Neural progenitor cell (in vitro differentiated cells): Measurements from ENCODE around the gene GAS2L1. TPM values are rescaled to one million over a fixed set of nuclear protein-coding genes. Genes with fewer than 3 reads are reported as not detected.

Experiments used
- DNase-seq: peaks from one replicate; pipeline ENCODE4 v3.0.0-alpha.2; 2016; ENCODE audit warnings: low spot score
- H2AFZ ChIP-seq: fragments of 200-600 bp; sonication (generic); replicated peaks from 2 replicates; pipeline ENCODE4 v1.6.1; 2016; ENCODE audit warnings: antibody characterized with exemption
- H3F3A ChIP-seq: fragments of 200-600 bp; sonication (generic); 2 replicates; pipeline ENCODE4 v1.6.1; 2016; ENCODE audit warnings: antibody characterized with exemption, low read depth
- H3K27ac ChIP-seq: fragments of 200-600 bp; sonication (generic); 2 replicates; pipeline ENCODE4 v1.5.1; 2016; ENCODE audit warnings: mild to moderate bottlenecking
- H3K27me3 ChIP-seq: fragments of 200-600 bp; sonication (generic); 2 replicates; pipeline ENCODE4 v1.6.1; 2016; ENCODE audit warnings: mild to moderate bottlenecking, moderate library complexity
- H3K36me3 ChIP-seq: fragments of 200-600 bp; sonication (generic); 2 replicates; pipeline ENCODE4 v1.5.1; 2016
- H3K4me1 ChIP-seq: fragments of 200-600 bp; sonication (generic); 2 replicates; pipeline ENCODE4 v1.6.1; 2016; ENCODE audit warnings: mixed run types
- H3K4me2 ChIP-seq: fragments of 200-600 bp; sonication (generic); 2 replicates; pipeline ENCODE4 v1.6.1; 2016
- H3K4me3 ChIP-seq: fragments of 200-600 bp; sonication (generic); 2 replicates; pipeline ENCODE4 v1.5.1; 2016
- H3K79me2 ChIP-seq: fragments of 200-600 bp; sonication (generic); 2 replicates; pipeline ENCODE4 v1.6.1; 2016; ENCODE audit warnings: low read depth
- H3K9ac ChIP-seq: fragments of 200-600 bp; sonication (generic); 2 replicates; pipeline ENCODE4 v1.6.1; 2016
- H3K9me3 ChIP-seq: fragments of 200-600 bp; sonication (generic); 2 replicates; pipeline ENCODE4 v1.5.1; 2016; ENCODE audit warnings: low read depth
- H4K20me1 ChIP-seq: fragments of 200-600 bp; sonication (generic); 2 replicates; pipeline ENCODE4 v1.6.1; 2016; ENCODE audit warnings: low read depth
- H3K27ac Mint-ChIP-seq: 3 replicates; pipeline ENCODE4 v1.8.0; 2021; ENCODE audit warnings: mixed read lengths
- H3K27me3 Mint-ChIP-seq: 2 replicates; pipeline ENCODE4 v1.8.0; 2022; ENCODE audit warnings: low read depth, mild to moderate bottlenecking, inconsistent platforms, moderate library complexity, mixed read lengths; ENCODE audit not compliant: insufficient read depth
- H3K36me3 Mint-ChIP-seq: 3 replicates; pipeline ENCODE4 v1.8.0; 2021; ENCODE audit warnings: mixed read lengths
- H3K4me1 Mint-ChIP-seq: 3 replicates; pipeline ENCODE4 v1.8.0; 2021; ENCODE audit warnings: mixed read lengths
- H3K4me3 Mint-ChIP-seq: 3 replicates; pipeline ENCODE4 v1.8.0; 2021; ENCODE audit warnings: mild to moderate bottlenecking, moderate library complexity, mixed read lengths
- H3K9me3 Mint-ChIP-seq: 3 replicates; pipeline ENCODE4 v1.8.0; 2020; ENCODE audit warnings: mixed read lengths
- CTCF ChIP-seq: fragments of 200-600 bp; sonication (generic); IDR thresholded peaks from 2 replicates; pipeline ENCODE4 v1.5.1; 2017; ENCODE audit warnings: antibody characterized with exemption, mild to moderate bottlenecking
- EZH2 ChIP-seq: fragments of 200-600 bp; sonication (generic); IDR thresholded peaks from 2 replicates; pipeline ENCODE4 v1.6.1; 2017; ENCODE audit warnings: antibody characterized with exemption, mild to moderate bottlenecking, moderate library complexity
- EZH2phosphoT487 ChIP-seq: fragments of 200-600 bp; sonication (generic); IDR thresholded peaks from 2 replicates; pipeline ENCODE4 v1.6.1; 2017; ENCODE audit warnings: antibody characterized with exemption
- total RNA-seq: library from RNA; depleted of rRNA; stranded (reverse); fragments of >200 nt; gene quantifications from 2 replicates; pipeline ENCODE4 v1.2.3, GENCODE V29; 2015; ENCODE audit warnings: low replicate concordance

GAS2L1 gene
- total RNA-seq, 1 donor from 2014 or later, result 0.95 TPM

GRCh38 chr22:29328566-29329500 is 22.4 kb downstream of the GAS2L1 start:
- Histone ChIP-seq H3K4me1 (no peaks in the 10 kb centered on the region), H2AFZ (no peak overlapping the region), H3K79me2 (no peaks in the 10 kb centered on the region), H3K4me3 (no peak overlapping the region), H3K27ac (no peak overlapping the region), H3K9ac (no peak overlapping the region), H3F3A (peaks cover 1% of the 10 kb centered on the region), H3K27me3 (no peaks in the 10 kb centered on the region), H4K20me1 (no peaks in the 10 kb centered on the region), H3K9me3 (no peaks in the 10 kb centered on the region), H3K4me2 (no peak overlapping the region), H3K36me3 (no peaks in the 10 kb centered on the region)
- no peaks in the 10 kb centered on the region for H3K27me3 Mint-ChIP-seq
- peaks cover 2% of the 10 kb centered on the region for H3K4me1 Mint-ChIP-seq
- no peak for DNase-seq
- TF ChIP-seq EZH2, result no peak
- no peak for TF ChIP-seq CTCF
- no peak for TF ChIP-seq EZH2phosphoT487
- H3K36me3 Mint-ChIP-seq, result peaks cover 8% of the 10 kb centered on the region
- no peak overlapping the region for H3K4me3 Mint-ChIP-seq
- H3K9me3 Mint-ChIP-seq, result no peaks in the 10 kb centered on the region
- H3K27ac Mint-ChIP-seq, result no peak overlapping the region

DNA sequence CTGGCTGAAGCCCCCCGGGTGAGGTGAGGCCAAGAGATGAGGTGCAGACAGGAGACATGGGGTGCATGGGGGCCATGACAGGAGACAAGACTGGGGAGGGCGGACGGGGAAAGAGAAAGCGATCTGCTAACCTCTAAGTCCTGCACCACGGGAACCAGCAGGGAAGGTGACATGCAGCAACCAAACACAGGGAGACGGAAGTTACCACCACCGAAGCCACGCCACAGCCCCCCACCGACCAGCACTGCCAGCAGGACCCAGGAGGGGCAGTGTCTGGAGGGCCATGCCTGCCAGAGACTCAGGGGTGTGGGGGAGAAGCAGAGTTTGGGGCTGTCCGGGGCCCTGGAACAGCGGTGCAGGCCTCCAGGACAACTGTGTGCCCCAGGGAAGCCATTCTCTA is 23.1 kb downstream of the GAS2L1 start:
- no peaks in the 10 kb centered on the region for H3K36me3 ChIP-seq
- no peak overlapping the region for H3K27ac ChIP-seq
- Mint-ChIP-seq H3K27ac (no peak overlapping the region), H3K4me3 (peak overlapping the region; percentile 36), H3K4me1 (peaks cover 2% of the 10 kb centered on the region), H3K36me3 (peaks cover 10% of the 10 kb centered on the region), H3K27me3 (no peaks in the 10 kb centered on the region), H3K9me3 (no peaks in the 10 kb centered on the region)
- TF ChIP-seq EZH2, result no peak
- no peak for TF ChIP-seq CTCF
- no peak for TF ChIP-seq EZH2phosphoT487
- no peaks in the 10 kb centered on the region for H3K79me2 ChIP-seq
- no peaks in the 10 kb centered on the region for H3K9me3 ChIP-seq
- no peak for DNase-seq
- no peaks in the 10 kb centered on the region for H3F3A ChIP-seq
- H3K4me1 ChIP-seq, result no peaks in the 10 kb centered on the region
- H3K4me2 ChIP-seq, result no peak overlapping the region
- no peaks in the 10 kb centered on the region for H3K27me3 ChIP-seq
- no peaks in the 10 kb centered on the region for H4K20me1 ChIP-seq
- H3K4me3 ChIP-seq, result no peak overlapping the region
- H3K9ac ChIP-seq, result no peak overlapping the region
- no peak overlapping the region for H2AFZ ChIP-seq

DNA sequence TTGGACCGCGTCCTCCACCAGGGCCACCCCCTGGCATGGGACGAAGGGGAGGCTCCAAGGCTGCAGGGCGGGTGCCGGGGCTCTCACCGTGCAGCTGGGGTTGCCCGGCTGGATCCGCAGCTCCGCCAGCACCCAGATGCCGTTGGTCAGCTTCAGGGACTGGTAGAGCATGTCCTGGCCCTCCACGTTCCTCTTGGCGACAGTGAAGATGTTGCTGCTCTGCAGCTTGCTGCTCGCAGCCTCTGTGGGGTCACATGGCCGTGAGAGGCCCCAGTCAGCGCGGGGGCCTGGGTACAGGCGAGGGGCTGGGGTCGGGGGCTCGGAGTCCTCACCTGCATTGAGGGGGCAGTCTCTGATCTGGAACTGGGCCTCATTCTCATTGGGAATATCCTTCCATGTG is 23.8 kb downstream of the GAS2L1 start:
- no peaks in the 10 kb centered on the region for H3K4me1 ChIP-seq
- no peak overlapping the region for H3K4me3 Mint-ChIP-seq
- H3K79me2 ChIP-seq, result no peaks in the 10 kb centered on the region
- no peaks in the 10 kb centered on the region for H3K27me3 Mint-ChIP-seq
- H3K4me1 Mint-ChIP-seq, result peaks cover 2% of the 10 kb centered on the region
- H3K4me2 ChIP-seq, result no peak overlapping the region
- H3K36me3 ChIP-seq, result no peaks in the 10 kb centered on the region
- no peak overlapping the region for H3K4me3 ChIP-seq
- H3K9ac ChIP-seq, result no peak overlapping the region
- no peaks in the 10 kb centered on the region for H3F3A ChIP-seq
- TF ChIP-seq EZH2 (no peak), EZH2phosphoT487 (no peak), CTCF (no peak)
- no peaks in the 10 kb centered on the region for H3K9me3 ChIP-seq
- H3K27ac Mint-ChIP-seq, result no peak overlapping the region
- no peaks in the 10 kb centered on the region for H4K20me1 ChIP-seq
- H3K36me3 Mint-ChIP-seq, result peaks cover 12% of the 10 kb centered on the region
- no peak for DNase-seq
- no peak overlapping the region for H3K27ac ChIP-seq
- H3K27me3 ChIP-seq, result no peaks in the 10 kb centered on the region
- no peak overlapping the region for H2AFZ ChIP-seq
- H3K9me3 Mint-ChIP-seq, result no peaks in the 10 kb centered on the region
